Astrocyte of the spinal cord (primary cell): ENCODE data around the gene C14orf180.
"Not testable (repeated sequence)": the region's sequence is repeated elsewhere in the genome, so short reads cannot be mapped to it uniquely, and the experiment has no call there.

Experiments
- DNase-seq: peaks from one replicate; pipeline ENCODE4 v3.0.0; 2011; ENCODE audit warnings: low read depth, low spot score
- H3K4me3 ChIP-seq: 2 replicates; pipeline ENCODE4 v1.5.1; 2011; ENCODE audit warnings: low read depth, mild to moderate bottlenecking, low read length, moderate library complexity
- CTCF ChIP-seq: IDR thresholded peaks from 2 replicates; pipeline ENCODE4 v1.5.1; 2012; ENCODE audit warnings: low read depth, mild to moderate bottlenecking, low read length, inconsistent platforms
- in situ Hi-C: cut with HindIII; loops from 2 replicates; pipeline ENCODE4 v1.10.0; 2017; ENCODE audit warnings: low sequenced_read_pairs

Gene C14orf180

GRCh38 chr14:104577847-104578301, 1.7 kb upstream of the C14orf180 start:
- H3K4me3 ChIP-seq, result no peak overlapping the region
- in situ Hi-C loops, result no loop called here
- no peak for TF ChIP-seq CTCF
- DNase-seq, result no peak

GRCh38 chr14:104578321-104578720, 1.2 kb upstream of the C14orf180 start:
- H3K4me3 ChIP-seq, result no peak overlapping the region
- in situ Hi-C loops, result no loop called here
- DNase-seq, result no peak
- no peak for TF ChIP-seq CTCF

- in situ Hi-C loops, DNase-seq, H3K4me3 ChIP-seq: not testable (repeated sequence)
These were observed 375 bp downstream of the C14orf180 start for GRCh38 chr14:104579939-104580338.

GRCh38 chr14:104580961-104581360, 1.4 kb downstream of the C14orf180 start:
- no peak for DNase-seq
- no peak for TF ChIP-seq CTCF
- in situ Hi-C loops, result no loop called here
- H3K4me3 ChIP-seq, result no peak overlapping the region

- TF ChIP-seq CTCF, result no peak
- in situ Hi-C loops, result no loop called here
- no peak for DNase-seq
- H3K4me3 ChIP-seq, result no peak overlapping the region
These were observed 2.0 kb downstream of the C14orf180 start for GRCh38 chr14:104581521-104581920.

GRCh38 chr14:104582005-104582404, 2.4 kb downstream of the C14orf180 start:
- DNase-seq, result no peak
- TF ChIP-seq CTCF, result no peak
- in situ Hi-C loops, result no loop called here
- no peak overlapping the region for H3K4me3 ChIP-seq

- TF ChIP-seq CTCF, result no peak
- no peak overlapping the region for H3K4me3 ChIP-seq
- in situ Hi-C loops, result no loop called here
- DNase-seq, result no peak
These were observed 3.1 kb downstream of the C14orf180 start for GRCh38 chr14:104582662-104583061.
